ENCODE measurements around the gene ZP1. TPM values are rescaled to one million over a fixed set of nuclear protein-coding genes. Genes with fewer than 3 reads are reported as not detected.

Gene ZP1
- total RNA-seq, 1 donor = 0.36 TPM

GRCh38 chr11:60878245-60879101 is 11.1 kb downstream of the ZP1 start:
- Histone ChIP-seq H3K4me1 (ENCODE audit: insufficient read depth, low read length) (peaks cover 3% of the 10 kb centered on the region), H3K27ac (ENCODE audit: low read depth, low read length) (no peak overlapping the region), H3K79me2 (ENCODE audit: insufficient read depth, low read length) (no peaks in the 10 kb centered on the region), H3K4me3 (ENCODE audit: insufficient read depth, low read length) (no peak overlapping the region), H2AFZ (ENCODE audit: low read length) (no peak overlapping the region), H4K20me1 (ENCODE audit: insufficient read depth, low read length) (no peaks in the 10 kb centered on the region), H3K4me2 (ENCODE audit: insufficient read depth, low read length) (no peak overlapping the region), H3K9me3 (ENCODE audit: low read depth, low read length) (no peaks in the 10 kb centered on the region), H3K27me3 (ENCODE audit: insufficient read depth, low read length) (no peaks in the 10 kb centered on the region), H3K36me3 (ENCODE audit: insufficient read depth, low read length) (no peaks in the 10 kb centered on the region)
- TF ChIP-seq CTCF (IDR thresholded peaks at IDR 0.05; ENCODE audit: extremely low read depth, low read depth, low read length) = no peak
- no peak for DNase-seq (ENCODE audit: insufficient read length, low spot score, missing footprints)

GRCh38 chr11:60879104-60879503 is 11.8 kb downstream of the ZP1 start:
- no peak for TF ChIP-seq CTCF (IDR thresholded peaks at IDR 0.05; ENCODE audit: extremely low read depth, low read depth, low read length)
- Histone ChIP-seq H3K27ac (ENCODE audit: low read depth, low read length) (no peak overlapping the region), H2AFZ (ENCODE audit: low read length) (no peak overlapping the region), H3K9me3 (ENCODE audit: low read depth, low read length) (no peaks in the 10 kb centered on the region), H4K20me1 (ENCODE audit: insufficient read depth, low read length) (no peaks in the 10 kb centered on the region), H3K36me3 (ENCODE audit: insufficient read depth, low read length) (no peaks in the 10 kb centered on the region), H3K27me3 (ENCODE audit: insufficient read depth, low read length) (no peaks in the 10 kb centered on the region), H3K4me2 (ENCODE audit: insufficient read depth, low read length) (no peak overlapping the region), H3K79me2 (ENCODE audit: insufficient read depth, low read length) (no peaks in the 10 kb centered on the region), H3K4me3 (ENCODE audit: insufficient read depth, low read length) (no peak overlapping the region), H3K4me1 (ENCODE audit: insufficient read depth, low read length) (no peaks in the 10 kb centered on the region)
- no peak for DNase-seq (ENCODE audit: insufficient read length, low spot score, missing footprints)

GRCh38 chr11:60879971-60880588 is 12.7 kb downstream of the ZP1 start:
- no peak overlapping the region for H3K4me3 ChIP-seq (ENCODE audit: insufficient read depth, low read length)
- no peak overlapping the region for H3K4me2 ChIP-seq (ENCODE audit: insufficient read depth, low read length)
- no peaks in the 10 kb centered on the region for H3K4me1 ChIP-seq (ENCODE audit: insufficient read depth, low read length)
- no peaks in the 10 kb centered on the region for H3K27me3 ChIP-seq (ENCODE audit: insufficient read depth, low read length)
- H3K79me2 ChIP-seq (ENCODE audit: insufficient read depth, low read length) = no peaks in the 10 kb centered on the region
- no peaks in the 10 kb centered on the region for H3K36me3 ChIP-seq (ENCODE audit: insufficient read depth, low read length)
- H3K9me3 ChIP-seq (ENCODE audit: low read depth, low read length) = no peaks in the 10 kb centered on the region
- no peaks in the 10 kb centered on the region for H4K20me1 ChIP-seq (ENCODE audit: insufficient read depth, low read length)
- H3K27ac ChIP-seq (ENCODE audit: low read depth, low read length) = no peak overlapping the region
- no peak for DNase-seq (ENCODE audit: insufficient read length, low spot score, missing footprints)
- no peak overlapping the region for H2AFZ ChIP-seq (ENCODE audit: low read length)
- no peak for TF ChIP-seq CTCF (IDR thresholded peaks at IDR 0.05; ENCODE audit: extremely low read depth, low read depth, low read length)

GRCh38 chr11:60880643-60881282 is 13.4 kb downstream of the ZP1 start:
- no peak for TF ChIP-seq CTCF (IDR thresholded peaks at IDR 0.05; ENCODE audit: extremely low read depth, low read depth, low read length)
- Histone ChIP-seq H3K27ac (ENCODE audit: low read depth, low read length) (no peak overlapping the region), H3K4me3 (ENCODE audit: insufficient read depth, low read length) (no peak overlapping the region)

More at GRCh38 chr11:60880643-60881282, 13.4 kb downstream of the ZP1 start:
- Histone ChIP-seq H3K9me3 (ENCODE audit: low read depth, low read length) (no peaks in the 10 kb centered on the region), H3K4me2 (ENCODE audit: insufficient read depth, low read length) (no peak overlapping the region), H3K4me1 (ENCODE audit: insufficient read depth, low read length) (no peaks in the 10 kb centered on the region), H3K27me3 (ENCODE audit: insufficient read depth, low read length) (no peaks in the 10 kb centered on the region), H3K36me3 (ENCODE audit: insufficient read depth, low read length) (no peaks in the 10 kb centered on the region), H4K20me1 (ENCODE audit: insufficient read depth, low read length) (no peaks in the 10 kb centered on the region), H3K79me2 (ENCODE audit: insufficient read depth, low read length) (no peaks in the 10 kb centered on the region), H2AFZ (ENCODE audit: low read length) (no peak overlapping the region)
- no peak for DNase-seq (ENCODE audit: insufficient read length, low spot score, missing footprints)

All from osteoblast (primary cell).